NCI-H128 (cell line): ENCODE data around the gene POLR3GL.
"Not testable (repeated sequence)": the region's sequence is repeated elsewhere in the genome, so short reads cannot be mapped to it uniquely, and the experiment has no call there.

Source experiments
- DNase-seq: peaks from one replicate; lab custom pipeline; 2025; ENCODE audit not compliant: unreplicated experiment; lab: John Stamatoyannopoulos, UW

POLR3GL gene, protein sequence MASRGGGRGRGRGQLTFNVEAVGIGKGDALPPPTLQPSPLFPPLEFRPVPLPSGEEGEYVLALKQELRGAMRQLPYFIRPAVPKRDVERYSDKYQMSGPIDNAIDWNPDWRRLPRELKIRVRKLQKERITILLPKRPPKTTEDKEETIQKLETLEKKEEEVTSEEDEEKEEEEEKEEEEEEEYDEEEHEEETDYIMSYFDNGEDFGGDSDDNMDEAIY

GRCh38 chr1:145964328-145965118, at the start of gene POLR3GL, which contains the start of gene ANKRD34A:
Gene POLR3GL (plus strand): TSS chr1:145964690. CDS start chr1:145974866, 10,176 bp downstream.
Gene ANKRD34A (minus strand): TSS chr1:145964575. CDS start chr1:145961759, 2,816 bp downstream.
- peak; percentile 90 for DNase-seq

- DNase-seq: no peak
These were observed 47.7 kb upstream of the POLR3GL start for GRCh38 chr1:145916745-145917144.

GRCh38 chr1:145917595-145917994, 46.9 kb upstream of the POLR3GL start:
- no peak for DNase-seq

- DNase-seq: peak; percentile 87
These were observed 46.1 kb upstream of the POLR3GL start, which contains the start of gene PEX11B for GRCh38 chr1:145918144-145918991. Gene PEX11B (minus strand): TSS chr1:145918717. CDS start chr1:145918688, 29 bp downstream.

DNA sequence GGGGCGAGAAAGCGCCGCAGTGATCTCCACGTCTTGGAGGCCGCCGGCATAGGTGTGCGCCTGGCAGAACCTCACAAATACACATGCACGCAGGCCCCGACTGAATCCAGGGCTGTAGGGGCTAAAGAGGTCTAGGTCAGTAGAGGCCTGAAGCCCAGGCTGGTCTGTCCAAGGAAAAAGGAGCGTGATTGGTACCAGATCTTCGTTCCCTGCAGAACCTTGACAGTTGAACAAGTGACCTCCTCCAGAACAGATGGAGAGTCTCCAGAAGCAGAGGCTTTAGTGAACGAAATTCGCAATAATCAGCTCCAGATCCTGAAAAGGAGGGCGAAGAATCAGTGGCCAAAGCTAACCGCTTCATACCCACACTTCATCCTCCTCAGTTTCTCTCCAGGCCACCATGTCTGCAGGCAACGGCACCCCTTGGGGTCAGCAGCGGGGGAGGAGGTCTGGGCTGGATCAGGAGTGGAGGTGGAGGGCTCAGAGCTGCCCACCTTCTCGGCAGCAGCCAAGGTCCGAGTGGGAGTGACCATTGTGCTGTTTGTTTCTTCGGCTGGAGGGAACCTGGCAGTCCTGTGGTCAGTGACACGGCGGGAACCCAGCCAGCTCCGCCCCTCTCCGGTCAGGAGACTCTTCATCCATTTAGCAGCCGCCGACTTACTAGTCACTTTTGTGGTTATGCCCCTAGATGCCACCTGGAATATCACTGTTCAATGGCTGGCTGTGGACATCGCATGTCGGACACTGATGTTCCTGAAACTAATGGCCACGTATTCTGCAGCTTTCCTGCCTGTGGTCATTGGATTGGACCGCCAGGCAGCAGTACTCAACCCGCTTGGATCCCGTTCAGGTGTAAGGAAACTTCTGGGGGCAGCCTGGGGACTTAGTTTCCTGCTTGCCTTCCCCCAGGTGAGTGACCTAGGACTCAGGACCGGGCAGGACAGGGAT, 45.2 kb upstream of the POLR3GL start:
- no peak for DNase-seq

DNA sequence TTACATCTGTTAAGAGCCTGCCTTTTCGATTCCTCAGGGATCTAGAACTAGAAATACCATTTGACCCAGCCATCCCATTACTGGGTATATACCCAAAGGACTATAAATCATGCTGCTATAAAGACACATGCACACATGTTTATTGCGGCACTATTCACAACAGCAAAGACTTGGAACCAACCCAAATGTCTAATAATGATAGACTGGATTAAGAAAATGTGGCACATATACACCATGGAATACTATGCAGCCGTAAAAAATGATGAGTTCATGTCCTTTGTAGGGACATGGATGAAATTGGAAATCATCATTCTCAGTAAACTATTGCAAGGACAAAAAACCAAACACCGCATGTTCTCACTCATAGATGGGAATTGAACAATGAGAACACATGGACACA, 44.2 kb upstream of the POLR3GL start:
- DNase-seq: not testable (repeated sequence)

DNA sequence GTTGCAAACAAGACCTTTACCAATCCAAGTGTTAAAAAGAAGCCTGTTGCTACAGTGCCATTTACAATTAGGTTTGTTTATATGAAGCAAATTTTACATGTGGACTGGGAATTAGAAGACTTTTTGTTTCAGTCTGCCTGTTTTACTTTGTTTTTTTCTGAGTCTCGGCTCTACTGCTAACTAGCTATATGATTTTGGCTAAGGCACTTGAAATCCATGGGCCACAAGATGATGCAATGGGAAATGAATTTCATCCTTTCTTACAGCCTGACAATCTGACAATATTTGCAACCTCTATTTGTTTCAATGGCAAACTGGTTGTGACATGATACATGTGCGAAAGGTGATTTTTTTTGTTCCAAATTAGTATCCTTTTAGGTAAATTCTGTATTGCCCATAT, 42.2 kb upstream of the POLR3GL start:
- DNase-seq: no peak

DNA sequence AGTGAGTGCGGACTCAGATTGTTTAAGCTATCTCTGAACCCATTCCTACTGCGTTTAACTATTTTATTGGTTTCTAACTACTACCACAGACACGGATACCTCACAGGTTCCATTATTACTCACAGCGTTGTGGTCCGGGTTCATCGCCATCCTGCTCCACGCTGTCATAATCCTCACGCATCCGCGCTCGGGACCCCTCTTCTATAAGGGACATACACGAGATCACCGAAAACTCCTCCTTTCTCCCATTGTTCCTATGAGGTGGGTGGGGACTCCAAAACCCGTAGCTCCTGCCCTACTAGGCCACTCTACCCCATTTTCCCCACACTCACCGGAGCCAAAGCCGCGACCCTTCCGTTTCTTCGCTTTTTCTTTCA, 37.8 kb upstream of the POLR3GL start:
- DNase-seq: no peak

- peak; percentile 97 for DNase-seq
These were observed 37.2 kb upstream of the POLR3GL start, which contains the start of gene RBM8A for GRCh38 chr1:145927063-145927886. Gene RBM8A (minus strand): TSS chr1:145927484. CDS start chr1:145927426, 58 bp downstream.

- no peak for DNase-seq
These were observed 36.4 kb upstream of the POLR3GL start for GRCh38 chr1:145927916-145928643.

- not testable (repeated sequence) for DNase-seq
These were observed 31.9 kb upstream of the POLR3GL start for GRCh38 chr1:145932522-145933009.

DNA sequence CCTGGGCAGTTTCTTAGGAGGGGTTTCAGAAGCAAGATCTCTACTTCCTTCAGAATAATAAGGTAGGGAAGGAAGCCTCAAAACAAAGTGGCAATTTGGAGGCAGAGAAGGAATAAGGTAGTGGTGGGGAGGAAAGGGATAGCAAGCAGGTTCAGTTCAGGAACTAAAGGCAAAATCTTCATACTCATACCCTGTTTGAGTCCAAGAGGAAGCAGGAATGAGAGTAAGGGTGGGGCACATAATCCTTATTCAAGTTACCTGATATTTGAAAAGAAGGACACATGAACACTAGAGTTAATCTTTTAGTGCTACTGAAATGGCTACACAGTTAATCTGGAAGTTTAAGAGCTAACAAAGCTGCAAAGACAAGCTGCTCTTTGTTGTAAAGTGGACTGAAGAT, 28.8 kb upstream of the POLR3GL start:
- no peak for DNase-seq

DNA sequence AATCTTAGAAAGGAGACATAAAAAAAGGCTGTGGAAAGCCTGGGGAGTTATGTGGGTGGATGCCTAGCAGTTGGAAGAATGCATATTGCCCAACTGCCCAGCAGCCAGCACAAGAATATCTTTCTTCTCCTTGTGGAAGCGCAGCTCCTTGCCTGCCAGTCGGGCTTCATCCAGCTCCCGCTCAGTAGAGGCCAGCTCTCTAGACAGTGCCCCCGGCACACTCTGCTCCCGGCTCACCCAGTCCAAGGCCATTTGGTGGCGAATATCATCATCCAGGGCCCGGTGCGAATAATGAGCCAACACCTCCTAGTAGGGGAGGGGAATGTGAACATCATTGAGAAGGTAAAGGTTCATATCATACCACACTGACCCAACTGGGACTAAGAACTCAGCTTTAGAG, 28.2 kb upstream of the POLR3GL start:
- DNase-seq: no peak

- no peak for DNase-seq
These were observed 27.1 kb upstream of the POLR3GL start for GRCh38 chr1:145937436-145937835.

DNA sequence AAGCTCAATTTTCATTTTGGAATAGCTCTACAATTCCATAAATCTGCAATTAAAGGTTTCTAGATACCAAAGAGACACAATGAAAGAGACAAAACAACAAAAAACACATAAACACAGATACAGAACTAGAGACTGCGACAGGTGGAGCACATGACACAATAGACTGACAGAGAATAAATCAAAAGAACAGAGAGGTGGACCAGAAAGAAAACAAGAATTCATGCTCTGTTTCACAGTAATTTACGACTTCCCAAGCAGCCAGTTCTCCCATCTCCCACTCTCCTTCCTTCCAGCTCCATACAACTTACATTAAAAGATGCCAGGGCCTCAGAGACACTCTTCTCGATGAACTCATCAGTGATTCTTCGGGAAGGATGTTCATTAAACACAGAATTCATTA, 22.1 kb upstream of the POLR3GL start:
- DNase-seq: no peak

- DNase-seq: no peak
These were observed 21.6 kb upstream of the POLR3GL start for GRCh38 chr1:145942871-145943270.

DNA sequence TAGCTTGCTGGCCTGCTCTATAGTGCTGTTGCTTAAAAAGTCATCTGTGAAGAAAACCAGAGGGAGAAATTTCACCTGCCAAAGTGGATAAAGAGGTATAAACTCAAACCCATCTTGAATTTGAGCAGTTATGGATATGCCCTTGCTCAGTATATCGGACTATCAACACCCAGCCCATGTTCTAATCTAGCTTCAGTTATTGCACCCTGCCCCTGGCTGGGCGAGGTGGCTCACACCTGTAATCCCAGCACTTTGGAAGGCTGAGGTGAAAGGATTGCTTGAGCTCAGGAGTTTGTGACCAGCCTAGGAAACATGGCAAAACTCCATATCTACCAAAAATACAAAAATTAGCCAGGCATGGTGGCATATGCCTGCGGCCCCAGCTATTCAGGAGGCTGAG, 20.0 kb upstream of the POLR3GL start:
- no peak for DNase-seq

- no peak for DNase-seq
These were observed 18.0 kb upstream of the POLR3GL start for GRCh38 chr1:145946477-145946986.
